ENCODE results near the gene OSBPL2. TPM values are rescaled to one million over a fixed set of nuclear protein-coding genes. Genes with fewer than 3 reads are reported as not detected.

Gene OSBPL2
- total RNA-seq, 4 donors from 2014 or later, result 36.6 to 57.3 (median 46.7) TPM

GRCh38 chr20:62225820-62226635 lies 12.3 kb upstream of the OSBPL2 start:
- no peak overlapping the region for H3K27ac ChIP-seq
- TF ChIP-seq POLR2A (IDR thresholded peaks at IDR 0.05) (no peak), POLR2AphosphoS5 (IDR thresholded peaks at IDR 0.05) (no peak), CTCF (IDR thresholded peaks at IDR 0.05) (no peak), EP300 (IDR thresholded peaks at IDR 0.05) (no peak)
- no peaks in the 10 kb centered on the region for H3K36me3 ChIP-seq
- H3K9me3 ChIP-seq, result no peaks in the 10 kb centered on the region
- ATAC-seq, result no peak
- no peak overlapping the region for H3K4me3 ChIP-seq
- peaks cover 95% of the 10 kb centered on the region for H3K27me3 ChIP-seq
- peaks cover 0 to 4% (median 0%) of the 10 kb centered on the region in 3 donors for H3K4me1 ChIP-seq
- 60 to 73% methylated on average over 1 to 3 of the region's 17 CpGs for WGBS, 2 donors (ENCODE audit: low coverage in 1 of 2)

- no peaks in the 10 kb centered on the region for H3K9me3 ChIP-seq
- TF ChIP-seq POLR2AphosphoS5 (IDR thresholded peaks at IDR 0.05) (no peak), EP300 (IDR thresholded peaks at IDR 0.05) (no peak), CTCF (IDR thresholded peaks at IDR 0.05) (no peak), POLR2A (IDR thresholded peaks at IDR 0.05) (no peak)
- 15 to 29% methylated on average over 8 to 14 of the region's 24 CpGs for WGBS, 2 donors (ENCODE audit: low coverage in 1 of 2)
- H3K27me3 ChIP-seq, result peaks cover 95% of the 10 kb centered on the region
- H3K36me3 ChIP-seq, result no peaks in the 10 kb centered on the region
- no peak for ATAC-seq
- no peak overlapping the region for H3K4me3 ChIP-seq
- H3K4me1 ChIP-seq, result no peaks in the 10 kb centered on the region
- H3K27ac ChIP-seq, result no peak overlapping the region
Observed at GRCh38 chr20:62226707-62227590, 11.4 kb upstream of the OSBPL2 start.

GRCh38 chr20:62227591-62227976 lies 10.7 kb upstream of the OSBPL2 start:
- Histone ChIP-seq H3K27me3 (peaks cover 95% of the 10 kb centered on the region), H3K27ac (no peak overlapping the region), H3K4me3 (no peak overlapping the region), H3K36me3 (no peaks in the 10 kb centered on the region), H3K4me1 (no peaks in the 10 kb centered on the region), H3K9me3 (no peaks in the 10 kb centered on the region)
- WGBS, 2 donors (ENCODE audit: low coverage in 1 of 2), result no CpG with 5 or more reads among the region's 10 CpGs
- TF ChIP-seq POLR2A (IDR thresholded peaks at IDR 0.05), result no peak
- TF ChIP-seq CTCF (IDR thresholded peaks at IDR 0.05), result no peak
- no peak for TF ChIP-seq EP300 (IDR thresholded peaks at IDR 0.05)
- TF ChIP-seq POLR2AphosphoS5 (IDR thresholded peaks at IDR 0.05), result no peak
- no peak for ATAC-seq

GRCh38 chr20:62227977-62228958 lies 10.1 kb upstream of the OSBPL2 start:
- ATAC-seq, result no peak
- peaks cover 95% of the 10 kb centered on the region for H3K27me3 ChIP-seq

More at GRCh38 chr20:62227977-62228958, 10.1 kb upstream of the OSBPL2 start:
- Histone ChIP-seq H3K4me3 (no peak overlapping the region), H3K36me3 (no peaks in the 10 kb centered on the region), H3K9me3 (no peaks in the 10 kb centered on the region), H3K4me1 (no peaks in the 10 kb centered on the region), H3K27ac (no peak overlapping the region)
- 16 to 53% methylated on average over 5 to 18 of the region's 37 CpGs for WGBS, 2 donors (ENCODE audit: low coverage in 1 of 2)
- TF ChIP-seq EP300 (IDR thresholded peaks at IDR 0.05) (no peak), CTCF (IDR thresholded peaks at IDR 0.05) (no peak), POLR2A (IDR thresholded peaks at IDR 0.05) (no peak), POLR2AphosphoS5 (IDR thresholded peaks at IDR 0.05) (no peak)
